ENCODE results near the gene TNFRSF6B.

The TNFRSF6B gene

DNA sequence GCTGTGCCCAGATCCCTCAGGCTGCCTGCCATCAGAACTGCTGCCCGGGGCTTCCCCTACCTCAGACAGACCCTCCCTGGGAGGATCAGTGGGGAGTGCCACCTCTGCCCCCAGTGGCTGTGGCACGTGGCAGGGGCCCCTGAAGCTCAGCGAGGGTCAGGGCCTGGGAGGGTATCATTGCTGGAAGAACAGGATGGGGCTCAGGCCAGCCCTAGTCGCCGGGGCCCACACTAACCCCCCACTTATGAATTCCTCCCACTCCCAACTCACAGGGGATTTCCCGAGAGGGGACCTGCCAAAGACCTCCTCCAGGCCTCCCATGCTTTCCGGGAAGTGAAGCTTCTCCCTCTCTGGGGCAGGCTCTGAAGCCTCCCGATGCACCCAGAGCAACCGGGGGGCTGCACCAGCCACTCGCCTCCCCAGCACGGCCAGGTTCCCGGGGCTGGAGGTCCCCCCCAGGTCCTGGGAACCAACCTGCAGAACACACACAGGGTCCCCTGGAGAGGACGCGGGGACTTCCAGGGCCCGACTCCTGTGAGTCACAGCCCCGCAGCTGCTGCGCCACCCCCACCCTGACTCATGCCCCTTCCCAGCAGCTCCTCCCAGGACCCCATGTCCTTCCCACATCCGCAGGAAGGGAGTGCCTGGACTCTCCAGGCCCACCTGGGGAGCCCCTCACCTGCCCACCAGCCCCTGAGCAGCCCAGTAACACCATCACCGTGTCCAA, 2.5 kb downstream of the TNFRSF6B start:
- DNase-seq = peak; percentile 82

DNA sequence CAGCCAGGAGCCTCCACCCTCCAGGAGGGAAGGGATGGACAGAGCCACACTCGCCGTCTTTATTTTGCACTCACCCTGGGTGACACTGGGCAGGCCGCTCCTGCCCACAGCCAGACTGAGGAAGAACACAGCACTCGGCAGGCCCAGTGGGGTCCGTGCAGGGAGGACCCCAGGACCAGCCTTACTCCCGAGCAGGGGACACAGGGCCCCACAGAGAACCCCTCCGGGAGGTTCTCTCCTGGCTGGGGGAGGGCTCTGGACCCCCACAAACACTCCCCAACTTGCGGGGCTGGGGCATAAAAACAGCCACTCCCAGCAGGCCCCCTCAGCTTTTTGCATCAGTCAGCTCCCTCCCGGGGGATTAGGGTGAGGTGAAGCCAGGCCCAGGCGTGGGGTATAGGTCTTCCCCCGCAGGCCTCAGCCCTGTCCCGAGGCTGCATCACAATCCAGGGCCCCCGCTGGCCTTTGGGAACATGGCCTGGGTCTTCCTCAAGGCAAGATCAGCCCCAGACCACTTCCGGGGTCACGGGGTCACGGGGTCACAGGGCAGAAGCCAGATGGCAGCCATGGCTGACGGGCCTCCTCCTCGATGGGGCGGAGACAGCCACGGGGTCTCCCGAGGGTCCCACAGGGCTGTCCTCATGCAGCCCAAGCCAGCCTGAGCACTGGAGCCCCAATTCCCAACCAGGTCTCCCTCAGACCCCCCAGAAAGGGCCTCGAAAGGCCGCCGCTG, 3.2 kb downstream of the TNFRSF6B start:
- DNase-seq = no peak

DNA sequence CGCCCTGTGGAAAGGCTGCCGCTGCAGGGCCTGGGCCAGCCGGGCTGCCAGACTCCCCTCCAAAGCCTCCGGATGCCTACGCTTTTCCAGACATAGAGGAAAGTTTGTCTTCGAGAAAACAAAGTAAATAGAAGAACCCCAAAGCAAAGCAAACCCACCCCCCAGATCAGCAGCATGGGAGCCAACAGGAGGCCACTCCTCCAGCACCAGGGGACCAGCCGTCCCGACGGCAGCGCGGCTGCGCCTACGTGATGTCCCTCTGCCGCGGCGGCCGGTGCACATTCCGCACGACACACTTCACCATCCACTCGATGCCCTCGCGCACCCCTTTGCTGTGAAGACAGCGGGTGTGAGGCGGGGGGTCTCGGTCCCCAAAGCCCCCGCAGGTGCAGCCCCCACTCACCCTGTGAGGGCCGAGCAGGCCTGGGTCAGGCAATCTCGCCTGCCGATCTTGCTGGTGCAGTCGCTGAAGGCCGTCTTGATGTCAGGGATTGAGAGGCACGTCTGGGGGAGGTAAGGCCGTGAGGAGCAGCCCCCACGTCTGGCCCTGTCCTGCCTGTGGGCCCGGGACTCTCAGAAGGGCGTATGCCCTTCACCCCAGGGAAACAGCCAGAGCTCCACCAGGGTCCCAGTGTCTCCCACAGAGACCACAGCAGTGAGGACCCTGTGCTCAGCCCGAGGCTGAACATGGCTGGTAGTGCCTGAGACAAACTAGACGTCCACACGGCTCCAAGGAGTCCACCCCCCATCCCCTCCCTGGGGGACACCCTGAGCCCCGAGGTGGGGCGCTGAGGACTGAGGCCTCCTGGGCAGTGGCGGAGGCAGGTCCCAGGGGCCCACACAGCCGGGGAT, 4.0 kb downstream of the TNFRSF6B start:
- no peak for DNase-seq

DNA sequence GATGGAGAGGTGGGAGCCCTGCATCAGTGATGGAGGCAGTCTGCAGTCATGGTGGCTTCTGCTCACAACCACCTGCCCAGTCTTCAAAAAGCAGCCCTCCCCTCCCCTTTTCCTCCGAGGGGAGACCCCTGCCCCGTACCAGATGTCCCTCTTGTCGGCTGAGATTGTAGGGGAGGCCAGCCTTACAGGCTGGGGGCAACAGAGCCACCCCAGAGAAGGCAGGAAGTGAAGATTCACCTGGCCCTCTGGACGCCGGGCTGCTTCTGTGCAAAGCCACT, 4.5 kb downstream of the TNFRSF6B start:
- DNase-seq = no peak

DNA sequence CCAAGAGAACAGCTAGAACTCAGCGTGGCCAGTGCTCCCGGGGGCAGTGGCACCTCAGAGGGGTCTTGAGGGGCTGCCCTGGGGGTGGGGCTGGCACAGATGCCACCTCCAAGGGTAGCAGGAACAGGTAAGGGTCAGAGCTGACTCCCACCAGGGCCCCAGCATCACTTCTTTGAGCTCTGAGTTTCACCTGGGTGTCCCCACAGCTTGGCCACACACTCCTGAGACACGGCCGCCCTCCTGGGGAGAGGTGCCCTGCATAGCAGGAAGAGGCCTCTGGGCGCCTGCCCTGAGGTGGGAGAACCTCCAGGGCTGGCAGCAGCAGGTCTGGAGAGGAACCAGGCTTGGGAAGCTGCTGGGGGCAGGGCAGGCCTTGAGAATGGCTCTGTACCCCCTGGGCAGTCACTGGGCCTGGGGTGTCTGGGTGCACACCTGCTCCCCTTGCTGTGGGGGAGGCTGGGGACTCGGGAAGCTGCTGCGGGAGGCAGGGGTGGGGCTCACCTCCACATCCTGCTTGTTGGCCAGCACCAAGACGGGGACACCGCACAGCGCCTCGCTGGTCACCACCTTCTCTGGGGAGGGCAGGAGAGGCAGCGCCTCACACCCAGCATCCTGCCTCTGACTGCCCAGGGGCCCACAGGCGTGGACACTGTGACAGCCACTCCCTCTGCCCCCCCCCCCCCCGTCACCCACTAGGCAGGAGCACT, 5.0 kb downstream of the TNFRSF6B start:
- DNase-seq = no peak

DNA sequence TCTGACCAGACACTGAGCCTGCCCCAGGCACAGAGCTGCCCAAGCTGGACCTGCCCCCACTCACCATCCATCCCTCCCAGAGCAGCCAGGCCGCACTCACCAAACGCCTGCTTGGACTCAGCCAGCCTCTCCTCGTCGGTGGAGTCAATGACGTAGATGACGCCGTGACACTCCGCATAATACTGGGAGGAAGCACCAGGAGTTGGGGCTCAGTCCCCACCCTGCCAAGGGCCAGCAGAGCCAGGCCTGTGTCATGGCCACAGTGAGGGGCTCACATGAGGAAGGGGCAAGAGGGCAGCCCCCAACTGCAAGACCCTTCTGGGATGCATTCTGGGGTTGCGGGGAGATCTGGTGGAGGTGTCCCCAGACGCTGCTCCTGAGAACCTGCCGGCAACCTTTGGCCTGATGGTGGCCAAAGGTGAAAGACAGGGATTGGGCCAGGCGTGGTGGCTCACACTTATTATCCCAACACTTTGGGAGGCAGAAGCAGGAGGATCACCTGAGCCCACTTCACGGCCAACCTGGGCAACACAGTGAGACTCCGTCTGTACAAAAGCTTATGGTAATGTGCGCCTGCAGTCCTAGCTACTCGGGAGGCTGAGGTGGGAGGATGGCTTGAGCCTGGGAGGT, 5.7 kb downstream of the TNFRSF6B start:
- no peak for DNase-seq

DNA sequence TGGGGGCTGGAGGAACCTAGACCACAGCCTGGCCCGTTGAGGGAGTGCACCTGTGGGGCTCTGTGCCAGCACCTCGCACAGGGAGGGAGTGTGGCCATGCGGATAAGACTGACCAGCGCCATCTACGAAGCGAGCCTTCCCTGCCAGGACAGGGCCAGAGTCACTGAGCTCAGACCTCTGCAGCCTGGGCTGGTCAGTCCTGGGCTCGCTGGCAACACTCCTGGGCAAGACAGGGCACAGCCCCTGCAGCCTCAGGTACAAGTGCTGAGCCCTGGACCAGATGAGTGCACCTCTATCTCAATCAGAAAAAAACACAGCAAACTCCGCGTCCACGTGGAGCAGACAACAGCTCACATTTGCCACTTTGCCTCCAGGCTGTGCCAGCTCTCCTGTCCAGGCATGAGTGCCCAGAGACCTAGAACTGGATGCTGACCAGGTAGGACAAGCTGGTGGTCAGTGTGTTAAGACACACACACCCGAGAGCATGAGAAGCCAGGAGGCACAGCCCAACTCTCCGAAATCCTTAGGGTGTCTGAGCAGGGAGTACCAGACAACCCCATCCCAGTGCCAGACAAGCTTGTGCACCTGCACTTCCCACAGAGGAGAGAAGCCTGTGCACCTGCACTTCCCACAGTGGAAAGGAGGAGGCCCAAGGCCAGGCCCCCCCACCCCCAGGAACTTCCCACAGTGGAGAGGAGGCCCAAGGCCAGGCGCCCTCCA, 6.5 kb downstream of the TNFRSF6B start:
- no peak for DNase-seq

DNA sequence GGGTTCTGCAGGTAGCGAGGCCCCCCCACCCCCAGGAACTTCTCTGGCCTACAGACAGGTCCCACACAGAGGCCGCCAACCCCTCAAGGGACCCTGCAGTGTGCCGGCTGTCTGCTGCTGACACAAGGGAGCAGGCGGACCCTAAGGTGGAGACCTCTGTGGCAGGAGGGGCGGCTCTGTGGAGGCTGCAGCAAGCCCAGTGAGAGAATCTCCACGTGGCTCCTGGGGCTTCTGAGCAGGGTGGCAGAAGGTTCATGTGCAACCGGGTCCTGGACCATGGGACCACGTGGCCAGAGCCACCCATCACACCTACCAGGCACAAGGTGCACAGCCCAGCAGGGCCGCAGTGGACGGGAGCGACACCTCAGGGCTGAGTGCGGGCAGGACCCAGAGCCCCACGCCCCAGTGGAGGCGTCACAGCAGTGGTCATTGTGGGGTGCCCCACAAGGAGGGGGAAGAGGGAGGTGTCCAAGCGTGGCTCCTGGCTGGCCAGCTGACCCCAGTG, 7.1 kb downstream of the TNFRSF6B start:
- no peak for DNase-seq

DNA sequence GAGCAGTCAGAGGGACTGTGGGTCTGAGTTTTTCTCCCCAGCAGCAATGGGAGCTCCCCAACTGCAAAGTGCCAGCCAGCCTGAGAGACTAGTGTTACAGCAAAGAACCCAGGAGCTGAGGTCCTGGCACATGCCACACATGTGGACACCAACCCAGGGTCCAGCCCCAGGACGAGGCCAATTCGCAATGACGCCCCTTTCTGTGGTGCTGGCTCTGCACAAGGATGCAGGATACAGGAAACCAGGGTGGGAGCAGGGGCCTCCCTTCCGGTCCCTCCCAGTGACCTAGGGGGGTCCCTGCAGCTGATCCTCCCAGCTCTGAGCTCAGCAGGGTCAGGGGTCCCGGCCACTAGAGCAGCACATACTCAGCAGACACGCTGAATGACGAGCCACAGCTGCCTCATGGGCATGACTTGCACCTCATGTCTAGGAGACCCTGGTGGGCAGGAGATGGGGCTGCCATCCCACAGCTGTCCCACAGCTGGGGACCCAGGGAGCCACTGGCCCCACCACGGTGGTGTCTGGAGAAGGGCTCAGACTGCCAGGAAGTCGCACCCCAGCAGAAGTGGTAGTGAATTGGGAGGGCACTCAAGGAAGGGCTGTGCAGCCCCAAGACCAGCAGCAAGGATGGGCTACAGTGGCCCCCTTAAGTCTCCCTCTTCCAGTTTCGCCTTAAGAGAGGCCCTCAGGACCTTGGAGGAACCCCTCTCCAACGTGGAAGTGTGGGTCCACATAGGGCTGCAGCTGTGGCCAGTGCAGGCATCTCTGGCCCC, 7.7 kb downstream of the TNFRSF6B start:
- no peak for DNase-seq

DNA sequence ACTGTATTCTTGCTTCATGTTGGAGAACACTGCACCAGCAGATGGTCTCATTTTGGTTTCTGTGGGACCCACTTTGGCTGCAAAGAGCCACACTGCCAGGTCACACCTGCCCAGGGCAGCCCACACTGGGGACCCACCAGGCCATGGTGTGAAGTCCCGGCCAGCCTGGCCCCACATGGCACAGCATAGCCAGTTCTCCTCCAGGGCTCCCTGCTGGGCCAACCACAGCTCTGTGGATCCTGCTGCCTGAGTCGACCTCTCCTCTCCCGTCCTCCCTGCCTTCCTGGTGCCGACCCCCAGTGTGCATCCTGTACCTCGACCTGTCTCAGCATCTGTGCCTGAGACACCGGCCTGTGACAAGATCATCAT, 8.3 kb downstream of the TNFRSF6B start:
- DNase-seq = no peak

DNA sequence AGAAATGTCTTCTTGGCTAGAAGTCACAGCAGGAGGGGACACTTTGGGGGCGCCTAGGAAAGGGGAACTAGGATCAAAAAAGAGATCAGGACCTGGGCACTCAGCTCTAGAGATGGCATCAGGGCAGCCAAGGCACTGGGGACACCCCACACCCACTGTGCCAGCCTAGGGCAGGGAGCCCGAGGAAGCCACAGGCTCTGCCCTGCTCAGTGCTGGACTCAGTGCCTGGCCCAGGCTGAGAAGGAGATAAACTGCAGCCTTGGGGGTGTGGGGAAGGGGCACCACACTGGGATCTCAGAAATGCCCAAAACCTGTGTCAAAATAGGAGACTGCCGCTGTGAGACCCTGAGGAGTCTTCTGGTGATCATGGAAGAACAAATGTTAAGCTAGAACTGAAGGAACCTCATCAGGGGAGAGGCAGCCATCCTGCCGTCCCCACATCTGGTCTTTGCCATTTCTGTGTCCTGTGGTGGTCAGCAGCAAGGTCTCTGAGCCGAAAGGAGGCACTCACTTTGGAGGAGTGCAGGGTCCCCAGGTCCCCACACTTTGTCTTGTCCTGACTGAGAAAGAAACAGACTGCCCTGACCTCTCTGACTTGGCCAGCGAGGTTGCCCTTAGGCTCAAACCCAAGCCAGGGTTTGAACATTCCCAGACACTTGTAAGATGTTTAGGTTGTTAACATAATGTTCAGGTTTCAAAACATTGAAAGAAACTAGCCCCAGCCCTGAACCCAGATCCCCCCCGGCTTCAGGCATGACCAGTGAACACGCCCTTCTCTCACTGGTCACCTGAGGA, 9.0 kb downstream of the TNFRSF6B start:
- DNase-seq = no peak

DNA sequence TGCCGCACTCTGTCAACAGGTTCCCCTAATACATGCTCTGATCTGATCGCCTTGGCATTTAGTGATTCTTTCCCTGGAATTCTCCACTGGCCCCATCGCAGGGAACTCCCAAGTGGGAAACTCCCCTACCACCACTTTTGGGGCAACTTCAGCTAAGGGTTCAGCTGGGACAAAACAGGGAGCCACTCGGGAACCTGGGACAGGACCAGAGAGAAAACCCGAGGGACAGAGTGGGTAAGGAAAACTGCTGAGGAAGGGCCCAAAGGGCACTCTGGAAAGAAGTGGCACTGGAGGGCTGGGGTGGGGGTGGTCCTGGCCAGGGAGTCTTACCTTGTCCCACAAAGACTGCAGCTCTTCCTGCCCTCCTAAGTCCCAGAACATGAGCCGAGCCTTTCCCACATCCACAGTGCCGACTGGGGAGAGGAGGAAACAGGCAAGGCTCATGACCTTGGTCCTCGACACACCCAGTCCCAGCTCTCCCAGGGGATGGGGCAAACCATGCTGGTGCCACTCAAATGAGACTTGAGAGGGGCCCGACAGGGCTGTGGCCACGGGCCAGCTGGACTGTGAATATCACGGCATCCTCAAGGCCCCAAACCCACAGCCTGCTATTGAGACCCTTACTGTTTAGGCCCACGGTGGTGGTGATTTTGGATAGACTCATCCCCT, 9.7 kb downstream of the TNFRSF6B start:
- no peak for DNase-seq

DNA sequence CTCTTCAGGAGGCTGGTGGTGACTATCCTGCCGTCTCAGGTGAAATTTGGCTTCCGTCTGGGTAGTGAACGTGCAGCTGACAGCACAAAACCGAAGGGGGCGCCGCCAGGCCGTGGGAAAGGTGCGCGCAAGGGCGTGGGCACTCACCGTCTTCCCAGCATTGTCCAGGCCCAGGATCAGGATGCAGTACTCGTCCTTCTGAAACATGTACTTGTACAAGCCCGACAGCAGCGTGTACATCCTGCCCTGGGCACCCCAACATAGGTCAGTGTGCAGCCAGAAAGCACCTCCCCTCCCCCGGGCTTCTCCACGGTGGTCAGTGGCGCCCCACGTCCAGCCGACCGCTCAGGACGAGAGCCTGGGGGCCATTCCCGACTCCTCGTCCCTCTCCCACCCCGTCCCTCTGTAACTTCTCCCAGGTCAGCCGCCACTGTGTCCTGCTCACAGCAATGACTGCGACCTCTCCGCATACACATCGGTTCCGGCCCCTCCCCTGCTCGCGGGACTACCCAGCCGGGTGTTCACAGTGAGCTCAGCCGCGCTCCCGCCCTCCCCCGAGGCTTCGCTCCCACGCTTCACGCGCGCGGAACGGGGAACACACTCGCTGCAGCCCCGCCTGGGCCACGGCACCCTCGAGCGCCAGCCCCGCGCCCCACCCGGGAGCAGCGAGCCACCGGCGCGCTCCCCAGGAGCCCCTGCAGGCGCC, 10.6 kb downstream of the TNFRSF6B start:
- DNase-seq = peak; percentile 28

DNA sequence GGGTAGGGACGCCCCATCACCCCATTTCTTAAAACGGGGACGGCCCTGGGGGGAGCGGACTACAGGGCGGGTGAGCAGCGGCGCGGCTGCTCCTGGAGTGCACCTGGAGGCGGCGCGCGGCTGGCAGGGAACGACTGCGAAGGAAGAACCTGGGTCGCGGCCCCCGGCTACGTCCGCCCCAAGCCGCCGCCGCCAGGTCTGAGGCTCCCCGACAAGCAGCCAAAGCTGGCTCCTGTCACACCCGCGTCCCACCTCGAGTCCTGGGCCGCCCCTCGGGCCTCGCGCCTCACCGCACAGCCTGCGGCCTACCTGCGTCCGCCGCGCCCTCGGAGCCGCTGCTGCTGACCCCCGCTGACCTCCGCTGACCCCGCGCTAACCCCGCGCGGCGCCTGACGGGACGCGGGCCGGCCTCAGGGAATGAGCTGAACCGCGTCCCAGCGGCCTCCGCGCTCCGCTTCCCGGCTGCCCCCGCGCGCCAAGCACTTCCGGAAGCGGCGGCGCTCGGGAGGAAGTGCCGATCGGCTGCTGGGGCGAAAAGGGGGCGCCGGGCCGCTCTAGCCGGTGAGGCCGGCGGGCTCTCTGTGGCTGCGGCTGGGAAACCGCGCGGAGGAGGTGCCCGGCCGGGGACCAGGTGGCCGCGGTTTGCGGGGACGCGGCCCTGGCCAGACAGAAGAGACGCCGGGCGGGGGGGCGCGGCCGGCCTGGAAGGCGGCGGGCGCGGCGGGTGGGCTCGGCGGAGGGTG, 11.3 kb downstream of the TNFRSF6B start, which contains the start of the genes ARFRP1 and ZGPAT:
ARFRP1 (minus strand) TSS at position 419 of the 743 bp plus-strand sequence. CDS start 885 bp downstream, outside the sequence.
ZGPAT (plus strand) TSS at position 482 of the 743 bp plus-strand sequence. CDS start 542 bp downstream, outside the sequence.
- peak; percentile 90 for DNase-seq

DNA sequence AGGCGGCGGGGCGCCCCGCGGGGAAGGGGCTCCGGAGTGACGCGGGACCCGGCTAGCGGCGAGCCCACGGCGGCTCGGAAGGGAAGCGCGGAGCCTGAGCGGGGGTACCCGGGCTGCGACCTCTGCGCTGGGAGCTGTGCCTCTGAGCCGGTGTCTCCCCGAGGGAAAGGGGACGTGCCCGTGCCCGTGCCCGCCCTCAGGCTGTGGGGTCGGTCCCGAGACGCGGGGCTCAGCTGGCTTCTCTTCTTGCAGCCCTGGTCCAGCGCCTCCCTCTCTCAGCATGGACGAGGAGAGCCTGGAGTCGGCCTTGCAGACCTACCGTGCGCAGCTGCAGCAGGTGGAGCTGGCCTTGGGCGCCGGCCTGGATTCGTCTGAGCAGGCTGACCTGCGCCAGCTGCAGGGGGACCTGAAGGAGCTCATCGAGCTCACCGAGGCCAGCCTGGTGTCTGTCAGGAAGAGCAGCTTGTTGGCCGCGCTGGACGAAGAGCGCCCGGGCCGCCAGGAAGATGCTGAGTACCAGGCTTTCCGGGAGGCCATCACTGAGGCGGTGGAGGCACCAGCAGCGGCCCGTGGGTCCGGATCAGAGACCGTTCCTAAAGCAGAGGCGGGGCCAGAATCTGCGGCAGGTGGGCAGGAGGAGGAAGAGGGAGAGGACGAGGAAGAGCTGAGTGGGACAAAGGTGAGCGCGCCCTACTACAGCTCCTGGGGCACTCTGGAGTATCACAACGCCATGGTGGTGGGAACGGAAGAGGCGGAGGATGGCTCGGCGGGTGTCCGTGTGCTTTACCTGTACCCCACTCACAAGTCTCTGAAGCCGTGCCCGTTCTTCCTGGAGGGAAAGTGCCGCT, 12.1 kb downstream of the TNFRSF6B start:
- DNase-seq = no peak

DNA sequence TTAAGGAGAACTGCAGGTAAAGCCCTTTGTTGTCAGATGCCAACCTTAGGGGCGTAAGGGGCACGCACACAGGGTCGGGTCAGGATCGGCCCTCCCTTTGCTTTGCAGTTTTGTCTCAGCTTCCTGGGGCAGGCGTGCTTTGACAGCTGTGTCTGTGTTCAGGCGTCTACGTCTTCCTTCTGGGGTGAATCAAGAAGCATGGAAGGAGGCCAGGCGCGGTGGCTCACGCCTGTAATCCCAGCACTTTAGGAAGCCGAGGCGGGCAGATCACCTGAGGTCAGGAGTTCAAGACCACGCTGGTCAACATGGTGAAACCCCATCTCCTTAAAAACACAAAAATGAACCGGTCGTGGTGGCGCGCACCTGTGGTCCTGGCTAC, 12.7 kb downstream of the TNFRSF6B start:
- DNase-seq = no peak

DNA sequence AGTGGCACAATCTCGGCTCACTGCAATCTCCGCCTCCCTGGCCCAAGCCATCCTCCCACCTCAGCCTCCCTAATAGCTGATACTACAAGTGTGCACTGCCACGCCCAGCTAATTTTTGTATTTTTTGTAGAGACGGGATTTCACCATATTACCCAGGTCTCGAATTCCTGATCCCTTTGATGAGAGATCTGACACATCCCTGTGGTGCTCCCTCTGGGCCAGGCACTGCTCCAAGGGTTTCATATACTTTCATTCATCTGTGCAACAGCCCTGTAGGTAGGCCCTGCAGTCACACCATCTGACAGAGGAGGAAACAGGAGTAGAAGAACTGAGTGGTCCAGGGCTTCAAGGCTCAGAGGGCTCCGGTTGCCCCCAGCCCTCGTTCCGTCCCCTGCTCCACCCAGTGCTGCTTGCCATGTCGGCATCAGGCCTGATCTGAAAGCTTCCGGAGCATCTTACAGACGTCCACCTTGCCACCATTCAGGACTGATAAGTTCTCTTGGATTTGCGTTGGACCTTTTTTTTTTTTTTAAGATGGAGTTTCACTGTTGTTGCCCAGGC, 14.7 kb downstream of the TNFRSF6B start:
- no peak for DNase-seq
